BJ (cell line): Measurements from ENCODE around the gene CD82. TPM values are rescaled to one million over a fixed set of nuclear protein-coding genes. Genes with fewer than 3 reads are reported as not detected.

ENCODE experiments used
- CTCF ChIA-PET: fragments of 350-600 bp; formaldehyde crosslinking; extraction: SDS; loops from one replicate; lab custom pipeline; 2021; ENCODE audit warnings: antibody characterized with exemption, inconsistent platforms; lab: Yijun Ruan, JAX
- POLR2A ChIA-PET: fragments of 300-600 bp; sonication (Branson Sonifier 250); formaldehyde crosslinking; extraction: SDS; loops from one replicate; lab custom pipeline; 2021; ENCODE audit warnings: antibody characterized with exemption; lab: Charles Lee
- DNase-seq: peaks from one replicate; pipeline ENCODE4 v3.0.0-alpha.2; 2011; ENCODE audit warnings: low read depth
- H3K27me3 ChIP-seq: 2 replicates; pipeline ENCODE4 v1.6.0; 2011; ENCODE audit warnings: low read length; ENCODE audit not compliant: control insufficient read depth, insufficient read depth
- H3K36me3 ChIP-seq: 2 replicates; pipeline ENCODE4 v1.5.1; 2011; ENCODE audit warnings: low read length; ENCODE audit not compliant: control insufficient read depth, insufficient read depth
- H3K4me3 ChIP-seq: 2 replicates; pipeline ENCODE4 v1.5.1; 2011; ENCODE audit warnings: low read depth, mild to moderate bottlenecking, control low read depth, low read length
- polyA plus RNA-seq: library from polyadenylated mRNA; depleted of rRNA; stranded (reverse); fragments of >200 nt; gene quantifications from 2 replicates; pipeline ENCODE4 v1.2.3, GENCODE V29; 2011
- TF ChIP-seq, protein P1 (sequence below): IDR thresholded peaks from 2 replicates; pipeline ENCODE4 v1.5.1; 2011; ENCODE audit warnings: low read depth, mild to moderate bottlenecking, control low read depth, inconsistent platforms, low read length, moderate library complexity; ENCODE audit not compliant: insufficient read depth

CD82 gene
- polyA plus RNA-seq, 1 experiment, result 28.1 TPM

- TF ChIP-seq, protein P1, sequence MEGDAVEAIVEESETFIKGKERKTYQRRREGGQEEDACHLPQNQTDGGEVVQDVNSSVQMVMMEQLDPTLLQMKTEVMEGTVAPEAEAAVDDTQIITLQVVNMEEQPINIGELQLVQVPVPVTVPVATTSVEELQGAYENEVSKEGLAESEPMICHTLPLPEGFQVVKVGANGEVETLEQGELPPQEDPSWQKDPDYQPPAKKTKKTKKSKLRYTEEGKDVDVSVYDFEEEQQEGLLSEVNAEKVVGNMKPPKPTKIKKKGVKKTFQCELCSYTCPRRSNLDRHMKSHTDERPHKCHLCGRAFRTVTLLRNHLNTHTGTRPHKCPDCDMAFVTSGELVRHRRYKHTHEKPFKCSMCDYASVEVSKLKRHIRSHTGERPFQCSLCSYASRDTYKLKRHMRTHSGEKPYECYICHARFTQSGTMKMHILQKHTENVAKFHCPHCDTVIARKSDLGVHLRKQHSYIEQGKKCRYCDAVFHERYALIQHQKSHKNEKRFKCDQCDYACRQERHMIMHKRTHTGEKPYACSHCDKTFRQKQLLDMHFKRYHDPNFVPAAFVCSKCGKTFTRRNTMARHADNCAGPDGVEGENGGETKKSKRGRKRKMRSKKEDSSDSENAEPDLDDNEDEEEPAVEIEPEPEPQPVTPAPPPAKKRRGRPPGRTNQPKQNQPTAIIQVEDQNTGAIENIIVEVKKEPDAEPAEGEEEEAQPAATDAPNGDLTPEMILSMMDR, result no peak
- POLR2A ChIA-PET, result no interaction called here
Measured at GRCh38 chr11:44533921-44534711, 31.3 kb upstream of the CD82 start.

DNA sequence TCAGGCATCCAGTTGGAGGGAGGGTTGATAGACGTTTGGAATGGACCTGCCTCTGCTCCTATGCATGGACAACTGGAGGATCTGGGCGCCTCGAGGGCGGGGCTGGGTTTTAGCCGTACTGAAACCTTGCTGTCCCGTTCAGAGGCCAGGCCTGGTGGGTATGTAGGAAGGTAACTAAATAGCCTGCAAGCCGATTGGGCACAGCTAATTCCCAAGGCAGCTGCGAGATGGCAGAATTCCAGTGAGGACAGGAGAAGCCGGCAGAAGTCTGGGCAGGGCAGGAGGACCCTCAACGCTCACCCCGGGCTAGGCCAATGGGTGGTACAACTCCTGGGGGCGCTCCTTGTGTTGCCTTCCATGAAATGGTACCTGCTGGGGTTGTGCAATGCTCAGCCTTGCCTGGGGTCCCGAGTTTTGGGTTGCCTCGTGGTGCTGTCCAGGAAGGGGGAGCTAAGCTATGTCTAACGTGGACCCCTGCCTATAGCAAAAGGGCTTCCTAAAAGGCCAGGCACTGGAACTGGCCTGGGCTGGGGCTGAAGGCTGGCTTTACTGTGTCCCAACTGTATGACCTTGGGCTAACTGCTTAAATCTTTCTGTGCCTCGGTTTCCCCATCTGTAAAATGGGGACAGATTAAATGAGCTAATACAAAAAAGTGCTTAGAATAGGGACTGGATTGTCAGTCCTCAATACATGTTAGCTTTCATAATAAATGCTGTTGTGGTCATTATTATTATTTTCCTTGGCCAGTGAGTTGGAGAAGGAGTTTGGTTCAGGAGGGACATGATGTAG lies 30.1 kb upstream of the CD82 start:
- Histone ChIP-seq H3K27me3 (peaks cover 5% of the 10 kb centered on the region), H3K4me3 (no peak overlapping the region), H3K36me3 (no peaks in the 10 kb centered on the region)
- ChIA-PET CTCF (interaction anchor here (0.8 to 4.8 kb wide), 11 partner anchors 10 to 449 kb away, joined by 3 to 33 read pairs (median 3); partner anchors contain the start of gene EXT2), POLR2A (no interaction called here)
- TF ChIP-seq, protein P1, result no peak
- no peak for DNase-seq

More at GRCh38 chr11:44533921-44534711, 31.3 kb upstream of the CD82 start:
- CTCF ChIA-PET, result interaction anchor here (1.0 to 4.8 kb wide), 10 partner anchors 8 to 441 kb away, joined by 3 to 33 read pairs (median 4); partner anchors contain the start of gene EXT2
- Histone ChIP-seq H3K4me3 (no peak overlapping the region), H3K36me3 (no peaks in the 10 kb centered on the region), H3K27me3 (peaks cover 3% of the 10 kb centered on the region)
- no peak for DNase-seq

DNA sequence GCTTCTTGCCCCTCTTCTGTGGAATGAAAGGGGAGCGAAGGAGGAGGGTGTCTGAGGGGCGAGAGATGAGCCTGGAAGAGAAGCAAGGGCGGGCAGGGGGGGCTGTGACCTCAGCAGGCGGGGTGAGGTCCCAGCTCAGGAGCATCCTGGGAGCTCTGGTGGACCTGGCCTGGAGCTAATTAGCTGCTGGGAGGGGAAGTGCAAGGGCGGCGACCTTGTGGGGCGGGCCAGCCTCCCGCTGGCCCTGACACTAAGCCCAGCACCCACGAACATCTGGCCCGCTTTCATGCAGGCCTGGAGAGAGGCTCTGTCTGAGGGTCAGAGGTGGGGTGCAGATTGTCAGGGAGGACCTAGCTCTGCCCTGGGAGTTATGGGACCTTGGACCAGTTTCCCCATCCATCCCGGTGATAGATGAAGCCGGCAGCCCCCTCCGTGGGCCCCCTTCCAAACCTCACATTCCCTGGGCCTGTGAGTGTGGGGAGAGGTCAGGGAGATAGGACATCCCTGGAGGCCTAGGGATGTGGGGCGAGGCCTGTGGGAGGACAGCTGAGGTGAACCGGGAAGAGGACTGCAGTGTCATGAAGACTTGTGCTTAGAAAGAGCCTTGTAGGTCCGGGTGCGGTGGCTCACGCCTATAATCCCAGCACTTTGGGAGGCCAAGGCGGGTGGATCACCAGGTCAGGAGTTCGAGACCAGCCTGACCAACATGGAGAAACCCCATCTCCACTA lies 28.5 kb upstream of the CD82 start:
- TF ChIP-seq, protein P1, result no peak
- CTCF ChIA-PET, result interaction anchor here (0.9 to 4.8 kb wide), 10 partner anchors 7 to 444 kb away, joined by 3 to 33 read pairs (median 6); partner anchors contain the start of gene EXT2
- Histone ChIP-seq H3K27me3 (peaks cover 2% of the 10 kb centered on the region), H3K4me3 (no peak overlapping the region), H3K36me3 (no peaks in the 10 kb centered on the region)
- POLR2A ChIA-PET, result interaction anchor here (0.5 to 0.6 kb wide), 3 partner anchors 13 to 441 kb away, joined by 3 to 8 read pairs (median 5); partner anchors contain the start of gene EXT2
- DNase-seq, result no peak

- DNase-seq, result no peak
- TF ChIP-seq, protein P1, result no peak
- CTCF ChIA-PET, result interaction anchor here (0.6 to 4.8 kb wide), 12 partner anchors 8 to 445 kb away, joined by 3 to 33 read pairs (median 4); partner anchors contain the start of gene EXT2
- POLR2A ChIA-PET, result no interaction called here
- Histone ChIP-seq H3K27me3 (peaks cover 2% of the 10 kb centered on the region), H3K36me3 (no peaks in the 10 kb centered on the region), H3K4me3 (no peak overlapping the region)
Measured at GRCh38 chr11:44537679-44538078, 27.8 kb upstream of the CD82 start.
